HG03039 (cell line): ENCODE results near the gene PKP3.
"Not testable (repeated sequence)": the region's sequence is repeated elsewhere in the genome, so short reads cannot be mapped to it uniquely, and the experiment has no call there.

Experiments
- ATAC-seq: cut with Tn5 transposase; IDR thresholded peaks from one replicate; pipeline ENCODE4 v1.9.1; 2021; ENCODE audit warnings: mild to moderate bottlenecking, moderate library complexity; ENCODE audit not compliant: unreplicated experiment

Gene PKP3

DNA sequence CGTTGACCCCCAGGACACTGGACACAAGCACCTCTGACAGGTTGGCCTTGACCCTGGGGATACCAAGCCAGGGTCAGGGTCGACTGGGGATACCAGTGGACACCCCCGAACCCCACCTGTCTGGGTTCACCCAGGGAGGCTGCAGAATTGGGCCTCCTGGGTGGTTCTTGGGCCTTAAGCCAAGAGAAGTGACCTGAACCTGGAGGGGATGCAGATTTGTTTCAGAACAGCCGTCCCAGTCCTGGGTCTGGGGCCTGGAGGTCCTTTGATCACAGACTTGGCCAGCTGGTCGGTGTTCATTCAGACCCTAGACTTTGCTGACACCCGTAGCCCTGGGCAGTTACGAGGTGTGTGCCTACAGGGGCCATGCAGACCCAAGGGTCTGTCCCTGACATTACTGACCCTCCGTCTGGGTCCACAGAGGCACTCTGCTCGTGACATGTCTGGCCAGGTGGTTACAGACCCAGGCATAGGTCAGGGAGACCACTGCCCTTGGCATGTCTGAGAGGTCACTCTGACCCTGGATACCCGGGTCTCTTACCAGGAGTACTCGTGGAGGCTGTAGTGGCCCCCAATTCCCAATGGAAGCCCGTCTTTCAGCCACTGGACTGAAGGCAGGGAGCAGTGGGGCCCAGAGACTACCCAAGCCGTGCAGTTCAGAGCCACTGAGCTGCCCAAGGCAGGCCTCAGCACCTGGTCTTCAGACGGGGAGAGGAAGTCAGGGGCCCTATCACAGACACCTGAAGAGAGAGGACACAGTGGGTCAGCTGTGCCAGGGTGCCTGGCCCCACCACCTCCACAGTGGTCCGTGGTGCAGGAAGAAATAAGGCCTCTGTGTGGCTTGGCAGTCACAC is 14.4 kb downstream of the PKP3 start:
- ATAC-seq: no peak

DNA sequence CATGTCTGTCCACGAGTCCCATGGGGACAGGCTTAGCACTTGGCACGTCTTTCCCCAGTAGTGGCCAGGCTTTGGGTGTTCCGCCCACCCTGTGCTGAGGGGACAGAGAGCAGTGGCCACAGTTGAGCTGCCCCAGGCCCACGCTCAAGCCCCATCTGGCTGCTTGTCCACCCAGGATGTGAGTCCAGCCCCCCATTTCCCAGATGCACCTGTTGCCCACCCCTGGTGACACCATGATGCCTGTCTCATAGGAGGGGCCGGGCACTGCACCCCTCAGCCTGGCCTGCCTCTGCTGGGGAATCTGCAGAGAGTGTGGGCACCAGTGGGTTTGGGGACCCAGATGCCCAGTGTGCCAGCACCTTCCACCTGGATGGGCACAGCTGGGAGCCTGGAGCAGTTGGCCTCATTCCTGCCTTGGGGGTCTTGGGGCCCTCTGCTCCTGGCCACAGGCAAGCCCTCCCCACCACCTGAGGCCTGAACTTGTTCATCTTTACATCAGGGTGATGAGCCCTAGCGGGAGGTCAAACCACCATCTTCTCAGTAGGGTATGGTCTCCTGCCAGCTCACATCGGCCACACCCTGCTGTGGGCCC is 15.1 kb downstream of the PKP3 start:
- ATAC-seq: no peak

DNA sequence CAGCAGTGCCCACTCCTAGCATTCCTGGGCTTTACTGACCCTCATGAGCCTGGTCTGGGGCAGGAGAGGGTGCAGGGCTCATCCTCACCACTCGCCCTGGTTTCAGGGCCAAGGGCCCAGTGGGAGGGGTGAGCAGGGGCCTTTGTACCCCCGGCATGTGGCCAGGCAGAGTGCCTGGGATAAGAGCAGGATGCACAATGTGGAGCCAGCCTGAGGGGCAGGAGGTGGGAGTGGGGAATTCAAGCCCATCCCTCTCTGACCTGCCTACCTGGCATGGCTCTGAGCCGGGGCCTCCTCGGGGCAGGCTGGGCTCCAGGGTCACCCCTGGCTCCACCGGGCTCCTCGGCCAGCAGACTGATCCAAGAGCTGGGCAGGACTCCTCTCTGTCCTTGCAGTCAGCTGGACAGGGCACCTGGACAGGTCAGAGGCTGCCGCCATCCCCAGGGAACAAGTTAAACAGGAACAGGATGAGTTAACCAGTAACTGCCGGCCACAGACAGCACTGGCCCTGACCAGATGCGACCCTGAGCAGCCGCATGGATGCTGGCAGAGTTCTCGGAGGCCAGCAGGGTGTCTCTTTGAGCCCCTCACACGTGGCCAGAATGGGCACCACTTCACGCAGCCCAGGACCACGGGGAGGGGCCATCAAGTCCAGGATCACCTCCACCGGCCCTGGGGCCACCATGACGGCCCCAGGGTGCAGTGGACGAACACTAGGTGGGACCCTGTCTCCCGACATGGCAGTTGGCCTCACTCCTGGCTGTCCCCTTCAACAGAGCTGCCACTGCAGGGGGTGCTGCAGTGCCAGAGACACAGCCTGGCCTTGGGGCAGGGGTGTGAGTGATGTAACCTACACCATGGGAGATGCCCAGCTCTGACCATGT is 15.8 kb downstream of the PKP3 start:
- ATAC-seq: no peak

DNA sequence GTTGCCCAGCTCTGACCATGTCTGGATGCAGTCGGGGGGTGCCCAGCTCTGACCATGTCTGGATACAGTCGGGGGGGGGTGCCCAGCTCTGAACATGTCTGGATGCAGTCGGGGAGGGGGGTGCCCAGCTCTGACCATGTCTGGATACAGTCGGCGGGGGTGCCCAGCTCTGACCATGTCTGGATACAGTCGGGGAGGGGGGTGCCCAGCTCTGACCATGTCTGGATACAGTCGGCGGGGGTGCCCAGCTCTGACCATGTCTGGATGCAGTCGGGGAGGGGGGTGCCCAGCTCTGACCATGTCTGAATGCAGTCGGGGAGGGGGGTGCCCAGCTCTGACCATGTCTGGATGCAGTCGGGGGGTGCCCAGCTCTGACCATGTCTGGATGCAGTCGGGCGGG is 16.7 kb downstream of the PKP3 start:
- not testable (repeated sequence) for ATAC-seq

DNA sequence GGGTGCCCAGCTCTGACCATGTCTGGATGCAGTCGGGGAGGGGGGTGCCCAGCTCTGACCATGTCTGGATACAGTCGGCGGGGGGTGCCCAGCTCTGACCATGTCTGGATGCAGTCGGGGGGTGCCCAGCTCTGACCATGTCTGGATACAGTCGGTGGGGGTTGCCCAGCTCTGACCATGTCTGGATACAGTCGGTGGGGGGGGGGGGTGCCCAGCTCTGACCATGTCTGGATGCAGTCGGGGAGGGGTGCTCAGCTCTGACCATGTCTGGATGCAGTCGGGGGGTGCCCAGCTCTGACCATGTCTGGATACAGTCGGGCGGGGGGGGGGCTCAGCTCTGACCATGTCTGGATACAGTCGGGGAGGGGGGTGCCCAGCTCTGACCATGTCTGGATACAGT is 17.5 kb downstream of the PKP3 start:
- not testable (repeated sequence) for ATAC-seq

DNA sequence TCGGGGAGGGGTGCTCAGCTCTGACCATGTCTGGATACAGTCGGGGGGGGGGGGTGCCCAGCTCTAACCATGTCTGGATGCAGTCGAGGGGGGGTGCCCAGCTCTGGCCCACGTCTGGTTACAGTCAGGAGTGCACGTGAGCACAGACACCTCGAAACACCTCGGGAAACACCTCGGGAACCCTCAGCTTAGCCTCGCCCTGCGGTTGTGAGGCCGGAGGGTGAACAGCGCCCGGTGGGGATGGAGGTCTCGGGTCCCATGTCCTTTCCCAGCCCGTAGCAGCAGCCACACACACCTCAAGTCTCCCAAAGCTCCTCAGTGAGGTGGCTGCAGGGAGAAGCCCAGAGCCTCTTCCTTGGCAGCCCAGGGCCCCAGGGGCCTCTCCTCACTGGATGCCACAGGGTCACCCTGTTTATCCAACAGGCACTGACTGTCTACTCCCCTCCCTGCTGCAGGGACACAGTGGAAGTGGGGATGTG is 18.7 kb downstream of the PKP3 start:
- ATAC-seq: no peak

DNA sequence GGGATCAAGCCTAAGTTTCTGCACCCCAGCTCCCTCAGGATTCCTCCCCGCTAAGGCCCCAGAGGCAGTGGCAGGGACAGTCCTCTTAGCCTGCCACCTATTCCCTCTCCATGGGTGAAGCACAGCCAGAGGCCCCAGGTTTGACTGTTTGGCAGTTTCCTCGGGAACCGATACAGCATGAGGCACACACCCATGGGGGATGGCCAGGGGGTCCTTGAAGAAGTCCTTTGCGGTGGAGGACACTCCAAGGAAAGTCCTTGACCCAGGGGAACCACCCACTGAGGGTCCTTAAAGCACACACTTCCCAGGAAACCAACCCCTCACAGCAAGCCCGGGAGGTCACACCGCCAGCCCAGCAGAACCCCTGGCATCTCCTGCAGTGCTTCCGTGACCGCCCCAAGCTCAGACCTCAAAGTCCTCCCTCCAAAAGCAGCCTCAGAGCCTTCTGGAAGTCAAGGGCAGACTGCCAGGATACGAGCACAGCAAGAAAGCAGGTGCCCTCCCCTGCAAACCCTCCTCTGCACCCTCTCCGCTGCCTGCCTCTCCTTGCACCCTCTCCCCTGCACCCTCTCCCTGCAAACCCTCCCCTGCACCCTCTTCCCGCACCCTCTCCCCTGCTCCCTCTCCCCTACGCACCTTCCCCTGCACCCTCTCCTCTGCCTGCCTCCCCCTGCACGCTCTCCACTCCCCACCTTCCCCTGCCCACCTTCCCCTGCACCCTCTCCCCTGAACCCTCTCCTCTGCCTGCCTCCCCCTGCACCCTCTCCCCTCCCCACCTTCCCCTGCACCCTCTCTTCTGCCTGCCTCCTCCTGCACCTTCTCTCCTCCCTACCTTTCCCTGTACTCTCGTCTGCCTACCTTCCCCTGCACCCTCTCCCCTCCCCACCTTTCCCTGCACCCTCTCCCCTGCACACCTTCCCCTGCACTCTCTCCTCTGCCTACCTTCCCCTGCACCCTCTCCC is 19.4 kb downstream of the PKP3 start:
- no peak for ATAC-seq

DNA sequence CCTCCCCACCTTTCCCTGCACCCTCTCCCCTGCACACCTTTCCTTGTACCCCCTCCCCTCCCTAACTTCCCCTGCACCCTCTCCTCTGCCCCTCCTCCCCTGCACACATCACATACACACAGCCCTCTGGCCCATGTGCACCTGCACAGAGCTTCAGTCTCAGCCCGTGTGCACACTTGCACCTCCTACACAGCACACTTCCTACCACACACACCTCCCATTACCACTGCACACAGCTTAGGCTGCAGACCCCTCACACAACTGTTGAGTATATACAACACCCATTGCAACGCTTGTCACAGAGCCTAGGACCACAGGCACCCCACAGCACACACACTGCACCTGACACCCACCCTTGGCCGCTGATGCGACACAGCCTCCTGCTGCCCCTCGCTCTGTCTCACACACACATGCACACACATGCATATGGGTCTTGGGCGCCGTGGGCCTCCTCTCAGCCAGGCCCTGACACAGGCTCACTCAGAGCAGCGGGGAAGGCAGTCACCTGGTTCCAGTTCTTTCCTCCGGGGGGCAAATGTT is 20.4 kb downstream of the PKP3 start:
- ATAC-seq: no peak

DNA sequence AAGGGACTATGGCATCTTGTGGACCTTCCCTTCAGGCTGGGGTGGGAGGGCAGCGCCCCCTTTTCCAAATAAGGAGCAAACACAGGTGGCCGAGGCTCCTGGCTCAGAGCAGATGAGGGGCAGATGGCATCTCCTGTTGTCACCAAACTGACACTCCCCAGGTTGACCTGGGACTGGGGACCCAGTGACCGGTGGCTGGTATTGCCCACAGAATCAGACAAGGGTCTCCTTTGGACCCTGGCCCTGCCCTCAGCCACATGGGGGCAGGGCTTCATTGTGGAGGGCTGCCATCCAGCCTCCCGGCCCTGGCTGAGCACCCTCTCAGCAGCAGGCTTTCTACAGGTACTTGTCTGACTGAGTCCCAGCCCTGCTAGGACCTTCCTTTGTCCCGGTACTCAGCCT is 21.6 kb downstream of the PKP3 start:
- ATAC-seq: no peak

DNA sequence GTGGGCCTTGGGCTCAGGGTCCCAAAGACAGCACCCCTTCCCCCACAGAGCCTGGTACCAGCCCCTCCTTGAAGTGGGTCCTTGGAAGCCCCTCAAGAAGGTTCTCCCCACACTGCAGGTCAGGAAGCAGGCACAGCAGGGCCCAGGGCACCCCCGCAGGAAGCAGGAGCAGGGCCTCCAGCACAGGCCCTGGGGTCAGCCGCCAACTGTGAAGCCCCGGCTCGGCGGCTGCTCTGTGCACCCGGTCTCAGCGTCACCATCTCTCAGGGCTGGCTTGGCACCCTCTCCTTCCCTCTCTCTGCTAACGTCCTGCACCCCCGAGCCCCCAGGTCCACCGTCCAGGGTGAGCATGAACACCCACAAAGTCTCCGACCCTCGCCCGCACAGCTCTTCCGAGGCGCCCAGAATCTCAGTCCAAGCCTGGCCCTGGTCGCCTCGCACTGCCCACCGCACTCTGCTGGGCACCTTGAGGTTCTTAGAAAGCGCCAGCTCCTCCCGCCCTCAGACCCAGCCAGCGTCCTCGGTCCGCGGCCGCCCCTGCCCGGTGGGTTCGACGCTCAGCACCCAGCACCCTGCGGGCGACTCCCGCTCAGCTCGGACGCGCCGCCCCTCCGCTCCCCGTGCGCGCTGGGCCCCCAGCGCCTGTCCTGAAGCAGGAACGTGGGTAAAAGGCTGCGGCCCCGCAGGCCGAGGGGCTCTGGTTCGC is 22.2 kb downstream of the PKP3 start:
- no peak for ATAC-seq

DNA sequence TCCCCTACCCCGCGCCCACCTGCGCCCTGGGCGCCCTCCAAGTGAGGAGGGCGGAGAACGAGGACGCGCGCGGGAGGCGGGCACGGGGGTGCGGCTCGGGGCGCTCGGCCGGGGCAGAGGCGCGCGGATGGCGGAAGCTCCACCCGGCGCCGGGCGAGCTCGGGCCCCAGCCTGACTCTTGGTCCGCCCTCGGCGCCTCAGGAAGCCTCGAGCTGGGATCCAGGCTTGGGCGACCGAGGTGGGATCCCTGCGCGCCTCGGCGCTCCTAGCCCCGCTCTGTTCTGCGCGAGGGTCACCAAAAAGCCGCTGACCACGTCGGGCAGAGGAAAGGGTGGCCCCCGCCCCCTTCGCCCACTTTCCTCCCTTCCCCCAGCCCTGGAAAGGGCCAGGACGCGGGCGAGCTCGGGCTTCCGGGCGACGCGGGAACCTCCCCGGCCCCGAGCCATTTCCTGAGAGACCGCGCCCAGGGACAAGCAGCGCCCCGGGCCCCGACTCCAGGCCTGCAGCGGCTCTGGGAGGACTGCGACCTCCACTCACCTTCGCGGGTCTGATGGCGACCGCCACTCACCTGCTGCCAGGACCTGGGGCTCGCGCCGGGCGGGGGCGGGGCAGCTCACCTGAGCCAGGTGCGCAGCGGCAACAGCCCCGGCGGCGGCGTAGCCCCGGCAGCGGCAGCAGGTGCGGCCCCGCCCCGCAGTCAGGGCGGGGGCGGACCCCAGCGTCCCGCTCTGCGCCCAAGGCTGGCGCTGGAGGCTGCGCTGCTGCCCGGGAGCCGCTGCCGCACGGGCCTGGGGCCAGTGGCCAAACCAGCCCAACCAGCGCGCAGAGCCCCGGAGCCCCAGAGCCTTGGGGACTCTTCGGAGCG is 23.0 kb downstream of the PKP3 start:
- ATAC-seq: no peak

DNA sequence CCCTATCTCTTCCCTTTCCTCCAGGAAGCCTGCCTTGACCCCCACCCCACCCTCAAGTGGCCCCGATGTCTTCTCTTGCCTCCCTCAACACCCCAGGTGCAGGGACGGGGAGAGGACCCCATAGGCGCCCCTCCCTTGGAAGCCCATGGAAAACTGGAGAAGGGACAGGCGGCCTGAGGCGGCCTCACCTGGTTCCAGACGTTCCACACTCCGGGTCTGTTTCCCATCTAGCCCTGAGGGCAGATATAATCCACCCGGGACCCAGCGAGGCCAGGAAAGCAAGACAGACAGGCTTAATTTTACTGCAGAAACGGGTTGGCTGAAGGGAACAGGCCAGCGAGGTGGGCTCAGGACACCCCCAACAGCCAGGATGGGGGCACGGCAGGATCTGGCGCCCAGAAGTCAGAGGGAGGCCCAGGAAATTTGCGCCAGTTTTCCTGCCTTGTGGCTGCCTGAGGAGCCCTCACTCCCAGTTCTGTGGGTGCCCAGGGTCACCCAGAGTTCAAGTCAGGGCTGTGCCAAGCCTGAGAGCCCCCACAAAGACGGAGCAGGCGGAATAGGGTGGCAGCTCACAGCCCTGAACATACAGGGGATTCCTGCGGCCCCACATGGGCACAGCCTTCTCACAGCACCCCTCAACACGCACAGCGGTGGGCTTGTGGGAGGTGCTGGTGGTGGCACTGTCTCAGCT is 23.8 kb downstream of the PKP3 start:
- no peak for ATAC-seq

DNA sequence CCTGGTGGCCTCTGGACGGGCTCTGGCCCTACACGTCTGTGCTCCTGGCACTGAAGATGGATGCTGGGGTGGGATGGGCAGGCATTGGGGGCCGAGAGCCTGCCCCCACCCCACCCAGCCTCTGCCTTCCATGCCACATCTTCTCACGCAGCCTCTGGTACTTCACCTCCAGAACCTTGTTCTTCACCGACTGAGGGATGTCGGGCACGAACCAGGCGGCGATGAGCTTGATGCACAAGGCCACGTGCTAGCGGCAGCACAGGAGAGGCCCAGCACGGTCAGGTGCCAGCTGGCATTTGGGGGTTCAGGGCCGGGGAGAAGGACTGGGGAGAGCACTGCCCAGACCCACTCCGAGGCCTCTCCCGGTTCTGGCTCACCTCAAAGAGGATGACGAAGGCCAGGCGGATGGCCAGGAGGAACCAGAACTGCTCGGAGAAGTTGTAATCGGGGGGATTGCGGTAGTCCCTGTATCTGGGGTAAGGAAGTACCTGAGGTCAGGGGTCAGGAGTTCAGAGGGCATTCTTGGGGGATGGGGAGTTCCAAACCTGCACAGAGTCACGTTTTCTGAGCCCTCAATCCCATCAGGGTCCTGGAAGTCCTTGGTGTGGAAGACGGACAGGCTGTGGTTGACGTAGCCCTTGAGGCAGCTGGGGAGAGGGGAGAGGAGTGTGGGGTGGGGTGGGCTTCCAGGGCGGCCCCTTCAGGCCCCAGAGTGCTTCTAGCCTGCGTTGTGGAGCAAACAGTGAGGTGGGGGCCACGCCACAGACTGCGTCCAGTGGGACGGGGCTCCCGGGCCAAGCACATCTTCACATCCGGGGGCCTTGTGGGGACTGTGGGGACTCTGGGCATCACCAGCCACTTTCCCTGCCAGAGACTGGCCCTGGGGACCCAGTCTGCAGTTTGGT is 24.6 kb downstream of the PKP3 start:
- no peak for ATAC-seq

DNA sequence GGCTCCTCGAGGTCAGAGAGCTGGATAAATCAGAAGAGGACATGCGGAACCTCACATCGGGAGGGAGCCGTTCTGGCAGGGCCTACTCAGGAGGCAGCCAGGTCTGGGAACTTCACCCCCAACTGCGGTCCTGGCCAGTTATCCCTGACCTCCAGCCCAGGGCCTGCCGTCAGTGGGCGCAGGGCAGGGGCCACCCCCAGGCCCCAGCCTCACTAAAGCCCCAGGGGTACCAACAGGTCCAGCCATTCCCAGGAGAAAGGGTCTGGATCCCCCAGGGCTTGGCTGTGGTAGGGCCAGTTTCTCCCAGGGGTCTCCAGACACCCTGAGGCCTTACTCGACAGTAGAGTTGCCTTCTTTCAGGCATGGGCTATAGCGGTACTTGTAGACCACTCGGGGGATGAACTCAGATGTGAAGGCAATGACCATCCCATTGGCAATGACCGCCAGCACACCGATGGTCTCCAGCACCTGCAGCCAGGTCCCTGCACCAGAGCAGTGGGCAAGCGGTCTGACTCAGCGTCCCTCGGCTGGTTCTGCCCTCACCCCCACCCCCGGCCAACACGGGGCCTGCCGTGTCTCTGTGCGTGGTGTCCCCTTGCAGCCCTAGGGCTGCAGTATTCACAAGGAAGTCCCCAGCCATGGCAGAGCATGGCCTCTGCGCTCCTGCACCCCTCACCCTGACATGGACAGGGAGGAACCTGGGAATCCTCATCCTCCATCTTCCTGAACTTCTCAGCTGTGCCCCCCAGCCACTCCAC is 25.4 kb downstream of the PKP3 start:
- ATAC-seq: no peak

DNA sequence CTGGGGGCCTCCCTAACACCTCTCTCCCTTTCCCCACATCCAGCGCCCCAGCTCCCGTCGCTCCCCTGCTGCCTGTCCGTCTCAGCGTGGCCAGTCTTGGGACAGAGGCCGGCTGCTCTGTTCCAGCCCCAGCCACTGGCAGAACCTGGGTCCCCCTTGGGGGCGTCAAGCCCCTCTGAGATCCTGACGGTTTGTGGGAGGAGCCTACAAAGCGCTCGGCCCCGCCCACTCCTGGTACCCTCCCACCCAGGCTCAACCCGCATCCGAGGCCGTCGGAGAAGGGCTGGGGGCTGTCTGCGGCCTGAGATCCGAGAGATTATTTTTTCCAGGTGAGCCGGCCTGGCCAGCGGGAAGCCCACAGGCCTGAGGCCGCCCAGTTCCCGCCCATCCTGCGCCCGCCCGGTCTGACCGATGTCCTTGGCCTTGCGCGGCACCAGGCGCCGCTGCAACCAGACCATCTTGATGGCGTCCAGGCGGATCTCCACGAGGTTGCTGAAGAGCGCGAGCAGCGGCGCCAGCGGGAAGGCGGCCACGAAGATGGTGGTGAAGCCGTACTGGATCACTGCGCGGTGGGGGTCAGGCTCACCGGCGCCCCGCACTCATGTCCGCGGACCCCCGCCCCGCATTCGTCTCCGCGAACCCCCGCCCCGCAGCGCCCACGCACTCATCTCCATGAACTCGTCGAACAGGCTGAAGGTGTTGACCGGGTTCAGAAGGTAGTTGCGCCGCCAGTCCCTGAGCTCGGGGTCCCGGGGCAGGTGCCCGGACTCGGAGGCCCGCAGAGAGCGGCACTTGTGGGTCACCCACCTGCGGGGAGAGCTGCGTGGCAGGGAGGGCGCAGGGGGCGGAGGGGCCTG is 26.3 kb downstream of the PKP3 start:
- no peak for ATAC-seq
